ENCODE measurements around the gene CNGB1.

- TF ChIP-seq CTCF (IDR thresholded peaks at IDR 0.05; ENCODE audit: low read depth, low read length, missing input control) = no peak
- TF ChIP-seq YY1 (IDR thresholded peaks at IDR 0.05) = no peak
- TF ChIP-seq TAF1 (conservative IDR thresholded peaks at IDR 0.05) = no peak
- no peak for TF ChIP-seq ATF3 (IDR thresholded peaks at IDR 0.05)
- no peak for TF ChIP-seq JUND (IDR thresholded peaks at IDR 0.05)
- no peak for TF ChIP-seq RAD21 (IDR thresholded peaks at IDR 0.05)
- no peak for TF ChIP-seq FOXA1 (IDR thresholded peaks at IDR 0.05)
- TF ChIP-seq EGR1 (IDR thresholded peaks at IDR 0.05; ENCODE audit: low read depth in 2 of 2) = no peak
- no peak for TF ChIP-seq NR2F2 (IDR thresholded peaks at IDR 0.05)
- TF ChIP-seq GABPA (IDR thresholded peaks at IDR 0.05 in 1 of 2, conservative IDR thresholded peaks at IDR 0.05 in 1 of 2) = no peak
- TF ChIP-seq SP1 (IDR thresholded peaks at IDR 0.05) = no peak
- TF ChIP-seq REST (IDR thresholded peaks at IDR 0.05) = no peak
Observed at GRCh38 chr16:58013201-58013956, 42.5 kb upstream of the CNGB1 start.

All from liver (tissue), 3 donors.